Transverse colon (tissue), 3 donors: ENCODE data around the gene ZNF789.
"Not testable (repeated sequence)": the region's sequence is repeated elsewhere in the genome, so short reads cannot be mapped to it uniquely, and the experiment has no call there.

ENCODE experiments used
- CTCF ChIP-seq, 5 experiments: fragments of 200-600 bp in 3 of 5; fragments of 450-650 bp in 2 of 5; sonication (generic) in 3 of 5; IDR thresholded peaks; 1 replicate in 2 of 5; 2 replicates in 3 of 5; pipeline ENCODE4 v1.5.1; 2016 to 2017; ENCODE audit warnings: antibody characterized with exemption in 5 of 5, inconsistent platforms in 3 of 5, mild to moderate bottlenecking in 2 of 5, moderate library complexity in 1 of 5
- EP300 ChIP-seq: sonication (generic); formaldehyde crosslinking; IDR thresholded peaks from one replicate; pipeline ENCODE4 v1.6.1; 2017; ENCODE audit warnings: antibody characterized with exemption, low read depth
- POLR2A ChIP-seq: fragments of 450-650 bp; IDR thresholded peaks from one replicate; pipeline ENCODE4 v1.6.1; 2016; ENCODE audit warnings: antibody characterized with exemption, mild to moderate bottlenecking, moderate library complexity

DNA sequence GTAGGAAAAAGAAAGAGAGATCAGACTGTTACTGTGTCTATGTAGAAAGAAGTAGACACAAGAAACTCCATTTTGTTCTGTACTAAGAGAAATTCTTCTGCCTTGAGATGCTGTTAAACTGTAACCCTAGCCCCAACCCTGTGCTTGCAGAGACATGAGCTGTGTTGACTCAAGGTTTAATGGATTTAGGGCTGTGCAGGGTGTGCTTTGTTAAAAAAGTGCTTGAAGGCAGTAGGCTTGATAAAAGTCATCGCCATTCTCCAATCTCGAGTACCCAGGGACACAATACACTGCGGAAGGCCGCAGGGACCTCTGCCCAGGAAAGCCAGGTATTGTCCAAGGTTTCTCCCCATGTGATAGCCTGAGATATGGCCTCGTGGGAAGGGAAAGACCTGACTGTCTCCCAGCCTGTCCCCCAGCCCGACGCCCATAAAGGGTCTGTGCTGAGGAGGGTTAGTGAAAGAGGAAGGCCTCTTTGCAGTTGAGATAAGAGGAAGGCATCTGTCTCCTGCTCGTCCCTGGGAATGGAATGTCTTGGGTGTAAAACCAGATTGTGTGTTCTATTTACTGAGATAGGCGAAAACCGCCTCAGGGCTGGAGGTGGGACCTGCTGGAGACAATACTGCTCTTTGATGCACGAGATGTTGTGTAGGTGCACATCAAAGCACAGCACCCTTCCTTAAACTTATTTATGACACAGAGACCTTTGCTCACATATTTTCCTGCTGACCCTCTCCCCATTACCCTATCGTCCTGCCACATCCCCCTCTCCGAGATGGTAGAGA lies 40.7 kb upstream of the ZNF789 start:
- not testable (repeated sequence) for TF ChIP-seq CTCF (IDR thresholded peaks at IDR 0.05); EP300; POLR2A
